ENCODE measurements around the gene RFC5.

- TF ChIP-seq POLR2AphosphoS5 (IDR thresholded peaks at IDR 0.05; ENCODE audit: low read length), result no peak
- no peak for TF ChIP-seq BACH1 (IDR thresholded peaks at IDR 0.05; ENCODE audit: borderline replicate concordance)
- no peak for TF ChIP-seq CREB1 (IDR thresholded peaks at IDR 0.05; ENCODE audit: low read depth)
- no peak for TF ChIP-seq HDAC2 (IDR thresholded peaks at IDR 0.05)
- TF ChIP-seq PAX5 (IDR thresholded peaks at IDR 0.05; ENCODE audit: borderline replicate concordance, low read depth, low read length), result no peak
These were observed 35.9 kb upstream of the RFC5 start for GRCh38 chr12:117980616-117981015.

Measured in GM12878 (cell line).